Caco-2 (cell line): ENCODE measurements around the gene HES1. TPM values are rescaled to one million over a fixed set of nuclear protein-coding genes. Genes with fewer than 3 reads are reported as not detected.
"Not testable (repeated sequence)": the region's sequence is repeated elsewhere in the genome, so short reads cannot be mapped to it uniquely, and the experiment has no call there.

Source experiments
- BruUV-seq: library from RNA; stranded (reverse); fragments of 400-500 nt; replicated peaks from 2 replicates; lab custom pipeline; 2021; lab: Mats Ljungman, UMichigan
- CTCF ChIA-PET: fragments of 300-600 bp; sonication (Branson Sonifier 250); formaldehyde crosslinking; loops from one replicate; lab custom pipeline; 2022; ENCODE audit warnings: antibody characterized with exemption; lab: Charles Lee
- POLR2A ChIA-PET: fragments of 300-600 bp; sonication (Branson Sonifier 250); formaldehyde crosslinking; loops from one replicate; lab custom pipeline; 2022; ENCODE audit warnings: antibody characterized with exemption; lab: Charles Lee
- DNase-seq, 2 experiments: peaks; one replicate each; pipeline versions ENCODE4 v3.0.0 to v3.0.0-alpha.2; 2020 to 2022
- H3K27me3 ChIP-seq: replicated peaks from 2 replicates; pipeline ENCODE4 v1.6.0; 2011; ENCODE audit warnings: low read length; ENCODE audit not compliant: control insufficient read depth, insufficient read depth
- H3K36me3 ChIP-seq: 2 replicates; pipeline ENCODE4 v1.5.1; 2011; ENCODE audit warnings: low read length; ENCODE audit not compliant: control insufficient read depth, insufficient read depth
- H3K4me1 ChIP-seq: fragments of 250-450 bp; sonication (Bioruptor Pico); 2 replicates; pipeline ENCODE4 v1.5.1; 2020; ENCODE audit warnings: mild to moderate bottlenecking
- H3K4me3 ChIP-seq: 2 replicates; pipeline ENCODE4 v1.5.1; 2011; ENCODE audit warnings: low read depth, mild to moderate bottlenecking, control low read depth, low read length
- H3K9me3 ChIP-seq: fragments of 250-450 bp; sonication (Bioruptor Pico); 2 replicates; pipeline ENCODE4 v1.5.1; 2020; ENCODE audit warnings: mild to moderate bottlenecking, moderate library complexity
- H3K27ac Mint-ChIP-seq: one replicate; pipeline ENCODE4 v1.8.0; 2022; ENCODE audit warnings: mixed read lengths; ENCODE audit not compliant: unreplicated experiment
- H3K27me3 Mint-ChIP-seq: one replicate; pipeline ENCODE4 v1.8.0; 2022; ENCODE audit warnings: mixed read lengths; ENCODE audit not compliant: insufficient read depth, unreplicated experiment
- H3K36me3 Mint-ChIP-seq: one replicate; pipeline ENCODE4 v1.8.0; 2022; ENCODE audit warnings: mild to moderate bottlenecking, mixed read lengths; ENCODE audit not compliant: insufficient read depth, unreplicated experiment
- H3K4me1 Mint-ChIP-seq: one replicate; pipeline ENCODE4 v1.8.0; 2022; ENCODE audit warnings: low read depth, mixed read lengths; ENCODE audit not compliant: unreplicated experiment
- H3K4me3 Mint-ChIP-seq: one replicate; pipeline ENCODE4 v1.8.0; 2022; ENCODE audit warnings: mild to moderate bottlenecking, moderate library complexity, mixed read lengths; ENCODE audit not compliant: unreplicated experiment
- H3K9me3 Mint-ChIP-seq: one replicate; pipeline ENCODE4 v1.8.0; 2022; ENCODE audit warnings: mixed read lengths; ENCODE audit not compliant: unreplicated experiment
- intact Hi-C: fragments of 100-400 bp; cut with micrococcal nuclease; formaldehyde crosslinking; loops from one replicate; pipeline ENCODE4 v1.10.0; 2022; ENCODE audit not compliant: unreplicated experiment
- total RNA-seq: library from RNA; stranded (reverse); gene quantifications from 2 replicates; pipeline ENCODE4 v1.2.3, GENCODE V29; 2022
- TF ChIP-seq, protein P1 (sequence below), 2 experiments: fragments of 200-600 bp in 1 of 2; IDR thresholded peaks; 1 replicate in 1 of 2; 2 replicates in 1 of 2; pipeline versions ENCODE4 v1.5.1 to v1.8.0; 2011 to 2022; ENCODE audit warnings: antibody characterized with exemption in 1 of 2, control low read depth in 1 of 2, inconsistent platforms in 1 of 2, low read depth in 1 of 2, low read length in 1 of 2, mild to moderate bottlenecking in 1 of 2, moderate library complexity in 1 of 2; ENCODE audit not compliant: insufficient read depth in 1 of 2, severe bottlenecking in 1 of 2, unreplicated experiment in 1 of 2

Gene HES1
- total RNA-seq, 1 experiment from 2014 or later, result 123 TPM

DNA sequence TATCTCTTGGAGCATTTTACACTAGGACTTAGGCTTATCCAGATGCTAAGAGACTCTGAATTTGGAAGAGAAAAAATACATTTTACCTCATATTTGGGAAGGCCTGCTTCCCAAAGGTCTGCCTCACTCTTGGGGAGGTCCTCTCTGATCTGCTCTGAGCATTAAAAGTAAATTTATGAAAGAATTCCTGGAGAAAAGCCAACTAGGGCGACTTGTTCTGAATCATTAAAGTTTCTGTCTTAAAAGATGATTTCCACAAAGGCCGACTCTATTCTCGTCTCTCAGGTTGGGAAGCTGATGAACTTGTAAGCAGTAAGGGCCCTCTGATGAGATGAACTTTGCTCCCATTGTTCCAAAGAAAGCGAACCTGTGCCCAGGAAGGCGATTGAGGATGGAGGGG is 48.7 kb upstream of the HES1 start:
- CTCF ChIA-PET, result no interaction called here
- POLR2A ChIA-PET, result interaction anchor here (0.7 kb wide), 1 partner anchor 44 kb away, joined by 4 read pairs; no protein-coding TSS in a partner anchor
- BruUV-seq, result no TSS peak
- Histone ChIP-seq H3K4me3 (no peak overlapping the region), H3K4me1 (peaks cover 31% of the 10 kb centered on the region), H3K9me3 (no peaks in the 10 kb centered on the region), H3K36me3 (no peaks in the 10 kb centered on the region), H3K27me3 (no peaks in the 10 kb centered on the region)
- TF ChIP-seq, protein P1, sequence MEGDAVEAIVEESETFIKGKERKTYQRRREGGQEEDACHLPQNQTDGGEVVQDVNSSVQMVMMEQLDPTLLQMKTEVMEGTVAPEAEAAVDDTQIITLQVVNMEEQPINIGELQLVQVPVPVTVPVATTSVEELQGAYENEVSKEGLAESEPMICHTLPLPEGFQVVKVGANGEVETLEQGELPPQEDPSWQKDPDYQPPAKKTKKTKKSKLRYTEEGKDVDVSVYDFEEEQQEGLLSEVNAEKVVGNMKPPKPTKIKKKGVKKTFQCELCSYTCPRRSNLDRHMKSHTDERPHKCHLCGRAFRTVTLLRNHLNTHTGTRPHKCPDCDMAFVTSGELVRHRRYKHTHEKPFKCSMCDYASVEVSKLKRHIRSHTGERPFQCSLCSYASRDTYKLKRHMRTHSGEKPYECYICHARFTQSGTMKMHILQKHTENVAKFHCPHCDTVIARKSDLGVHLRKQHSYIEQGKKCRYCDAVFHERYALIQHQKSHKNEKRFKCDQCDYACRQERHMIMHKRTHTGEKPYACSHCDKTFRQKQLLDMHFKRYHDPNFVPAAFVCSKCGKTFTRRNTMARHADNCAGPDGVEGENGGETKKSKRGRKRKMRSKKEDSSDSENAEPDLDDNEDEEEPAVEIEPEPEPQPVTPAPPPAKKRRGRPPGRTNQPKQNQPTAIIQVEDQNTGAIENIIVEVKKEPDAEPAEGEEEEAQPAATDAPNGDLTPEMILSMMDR (IDR thresholded peaks at IDR 0.05; ENCODE audit: insufficient read depth in 1 of 2, low read depth in 1 of 2, low read length in 1 of 2, severe bottlenecking in 1 of 2, unreplicated experiment in 1 of 2), result no peak
- DNase-seq, result no peak
- no peak overlapping the region for H3K4me3 Mint-ChIP-seq
- H3K27me3 Mint-ChIP-seq, result no peaks in the 10 kb centered on the region
- H3K36me3 Mint-ChIP-seq, result no peaks in the 10 kb centered on the region
- peak overlapping the region; percentile 79 for H3K27ac Mint-ChIP-seq
- no peaks in the 10 kb centered on the region for H3K9me3 Mint-ChIP-seq
- intact Hi-C loops, result loop anchor here (2.0 kb wide), 1 partner anchor 14 kb away; no protein-coding TSS in a partner anchor
- peaks cover 40% of the 10 kb centered on the region for H3K4me1 Mint-ChIP-seq

DNA sequence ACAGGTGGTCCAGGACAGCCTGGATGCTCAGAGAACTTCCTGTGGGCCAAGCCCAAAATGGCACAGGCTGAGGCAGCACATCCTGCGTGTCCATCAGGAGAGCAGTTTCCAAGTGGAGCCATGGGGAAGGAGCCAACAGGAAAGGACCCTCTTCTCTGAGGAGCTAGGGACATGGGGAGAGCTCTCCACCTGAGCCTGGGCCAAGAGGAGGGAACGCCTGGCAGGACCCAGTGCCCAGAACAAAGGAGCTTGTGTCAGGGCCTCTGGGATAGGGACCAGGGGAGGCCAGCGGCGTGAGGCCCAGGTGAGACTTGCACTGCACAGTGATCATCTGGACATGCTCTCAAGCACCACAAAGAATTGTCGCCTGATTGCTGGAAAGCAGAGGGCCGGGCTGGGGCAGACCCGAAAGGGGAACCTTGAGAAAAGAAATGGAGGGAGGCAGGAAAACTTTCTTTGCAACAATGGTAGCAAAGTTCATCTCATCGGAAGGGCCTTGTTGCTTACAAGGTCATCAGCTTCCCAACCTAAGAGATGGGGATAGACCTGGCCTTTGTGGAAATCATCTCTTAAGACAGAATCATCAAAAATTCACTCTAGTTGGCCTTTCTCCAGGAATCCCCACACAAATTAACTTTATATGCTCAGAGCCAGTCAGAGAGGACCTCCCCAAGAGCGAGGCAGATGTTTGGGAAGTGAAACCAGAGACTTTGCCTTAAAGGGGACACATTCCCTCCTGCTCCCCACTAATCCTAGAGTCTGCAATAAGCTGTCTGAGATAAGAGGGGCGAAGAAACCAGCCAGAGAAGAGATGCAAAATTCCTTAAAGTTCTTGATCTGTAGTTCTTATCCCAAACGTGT is 47.7 kb upstream of the HES1 start:
- intact Hi-C loops, result loop anchor here (2.0 kb wide), 1 partner anchor 13 kb away; no protein-coding TSS in a partner anchor
- TF ChIP-seq, protein P1 (IDR thresholded peaks at IDR 0.05; ENCODE audit: insufficient read depth in 1 of 2, low read depth in 1 of 2, low read length in 1 of 2, severe bottlenecking in 1 of 2, unreplicated experiment in 1 of 2), result no peak
- Histone ChIP-seq H3K9me3 (no peaks in the 10 kb centered on the region), H3K36me3 (no peaks in the 10 kb centered on the region), H3K4me3 (no peak overlapping the region), H3K27me3 (no peaks in the 10 kb centered on the region), H3K4me1 (peaks cover 31% of the 10 kb centered on the region)
- H3K9me3 Mint-ChIP-seq, result no peaks in the 10 kb centered on the region
- ChIA-PET CTCF (no interaction called here), POLR2A (interaction anchor here (0.6 to 0.7 kb wide), 2 partner anchors 43 to 67 kb away, joined by 3 to 4 read pairs; no protein-coding TSS in a partner anchor)
- BruUV-seq, result no TSS peak
- no peak overlapping the region for H3K27ac Mint-ChIP-seq
- H3K36me3 Mint-ChIP-seq, result no peaks in the 10 kb centered on the region
- no peak for DNase-seq
- H3K4me3 Mint-ChIP-seq, result no peak overlapping the region
- H3K4me1 Mint-ChIP-seq, result peaks cover 35% of the 10 kb centered on the region
- no peaks in the 10 kb centered on the region for H3K27me3 Mint-ChIP-seq

DNA sequence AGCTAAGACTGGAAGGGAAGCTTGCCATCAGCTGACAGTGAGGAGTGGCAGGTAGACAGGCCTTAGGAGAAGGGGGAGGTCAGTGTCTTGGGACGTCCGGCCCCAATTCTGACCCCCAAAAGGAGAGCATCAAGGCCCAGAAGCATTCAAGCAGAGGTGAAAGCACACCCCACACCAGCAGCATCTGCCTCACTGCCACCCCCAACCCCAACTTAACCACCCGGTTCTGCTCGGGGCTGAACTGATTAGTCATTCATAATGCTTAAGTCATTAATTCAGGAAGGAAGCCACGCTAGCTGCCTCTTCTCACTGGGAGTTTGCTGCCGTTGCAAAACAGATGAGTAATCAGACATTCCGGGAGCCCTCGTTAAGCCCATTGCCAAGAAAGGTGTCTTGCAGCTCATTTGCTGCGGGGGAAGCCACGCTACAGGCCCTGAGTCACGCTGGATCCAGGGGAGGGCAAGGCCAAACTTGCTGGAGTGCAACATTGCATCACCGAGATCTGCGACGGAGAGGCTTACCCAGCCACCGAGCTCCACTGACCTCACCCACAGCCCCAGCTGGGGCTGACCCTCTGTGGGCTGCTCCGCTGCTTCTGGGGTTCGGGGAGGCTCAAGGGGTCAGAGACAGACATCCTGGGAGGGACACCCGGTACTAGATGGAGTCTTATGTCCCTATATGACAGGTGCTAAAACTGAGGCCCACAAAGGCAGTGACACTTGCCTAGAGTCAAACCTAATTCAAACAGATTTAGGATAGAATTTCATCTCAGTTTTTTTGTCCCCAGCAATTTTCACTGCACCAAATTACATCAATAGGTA is 46.4 kb upstream of the HES1 start:
- Mint-ChIP-seq H3K27me3 (no peaks in the 10 kb centered on the region), H3K36me3 (no peaks in the 10 kb centered on the region), H3K9me3 (no peaks in the 10 kb centered on the region), H3K4me1 (peaks cover 35% of the 10 kb centered on the region), H3K27ac (no peak overlapping the region), H3K4me3 (no peak overlapping the region)
- peak; percentile 32 to 63 for DNase-seq
- Histone ChIP-seq H3K27me3 (no peaks in the 10 kb centered on the region), H3K36me3 (no peaks in the 10 kb centered on the region), H3K4me3 (no peak overlapping the region), H3K9me3 (no peaks in the 10 kb centered on the region), H3K4me1 (peaks cover 31% of the 10 kb centered on the region)
- TF ChIP-seq, protein P1 (IDR thresholded peaks at IDR 0.05; ENCODE audit: insufficient read depth in 1 of 2, low read depth in 1 of 2, low read length in 1 of 2, severe bottlenecking in 1 of 2, unreplicated experiment in 1 of 2), result no peak
- intact Hi-C loops, result no loop called here
- POLR2A ChIA-PET, result no interaction called here
- BruUV-seq, result no TSS peak
- CTCF ChIA-PET, result interaction anchor here (0.6 to 0.7 kb wide), 2 partner anchors 145 to 227 kb away, joined by 3 to 5 read pairs; no protein-coding TSS in a partner anchor

DNA sequence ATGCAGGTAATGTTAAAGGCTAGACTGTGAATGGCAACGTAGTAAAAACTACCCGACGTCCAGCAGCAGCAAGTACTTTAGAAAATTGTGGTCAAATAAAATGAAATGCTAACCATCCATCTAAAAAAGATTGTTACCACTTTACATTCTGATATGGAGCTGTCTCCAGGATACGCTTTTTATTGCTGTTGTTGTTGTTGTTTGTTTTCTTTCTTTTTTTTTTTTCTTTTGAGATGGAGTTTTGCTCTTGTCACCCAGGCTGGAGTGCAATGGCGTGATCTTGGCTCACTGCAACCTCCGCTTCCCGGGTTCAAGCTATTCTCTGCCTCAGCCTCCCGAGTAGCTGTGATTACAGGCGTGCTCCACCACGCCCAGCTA is 45.8 kb upstream of the HES1 start:
- H3K4me3 Mint-ChIP-seq, H3K27me3 Mint-ChIP-seq, H3K27ac Mint-ChIP-seq, H3K9me3 ChIP-seq, H3K27me3 ChIP-seq, DNase-seq, H3K4me3 ChIP-seq, BruUV-seq, intact Hi-C loops, H3K36me3 Mint-ChIP-seq, H3K36me3 ChIP-seq, POLR2A ChIA-PET, H3K9me3 Mint-ChIP-seq: not testable (repeated sequence)
- CTCF ChIA-PET, result interaction anchor here (0.7 kb wide), 1 partner anchor 226 kb away, joined by 3 read pairs; no protein-coding TSS in a partner anchor
- peaks cover 35% of the 10 kb centered on the region for H3K4me1 Mint-ChIP-seq
- H3K4me1 ChIP-seq, result peaks cover 31% of the 10 kb centered on the region
